ENCODE measurements around the gene DARS2. TPM values are rescaled to one million over a fixed set of nuclear protein-coding genes. Genes with fewer than 3 reads are reported as not detected.
A peak's percentile ranks its signal among the peaks of the same experiment; 100 is the strongest.

DARS2 gene, protein sequence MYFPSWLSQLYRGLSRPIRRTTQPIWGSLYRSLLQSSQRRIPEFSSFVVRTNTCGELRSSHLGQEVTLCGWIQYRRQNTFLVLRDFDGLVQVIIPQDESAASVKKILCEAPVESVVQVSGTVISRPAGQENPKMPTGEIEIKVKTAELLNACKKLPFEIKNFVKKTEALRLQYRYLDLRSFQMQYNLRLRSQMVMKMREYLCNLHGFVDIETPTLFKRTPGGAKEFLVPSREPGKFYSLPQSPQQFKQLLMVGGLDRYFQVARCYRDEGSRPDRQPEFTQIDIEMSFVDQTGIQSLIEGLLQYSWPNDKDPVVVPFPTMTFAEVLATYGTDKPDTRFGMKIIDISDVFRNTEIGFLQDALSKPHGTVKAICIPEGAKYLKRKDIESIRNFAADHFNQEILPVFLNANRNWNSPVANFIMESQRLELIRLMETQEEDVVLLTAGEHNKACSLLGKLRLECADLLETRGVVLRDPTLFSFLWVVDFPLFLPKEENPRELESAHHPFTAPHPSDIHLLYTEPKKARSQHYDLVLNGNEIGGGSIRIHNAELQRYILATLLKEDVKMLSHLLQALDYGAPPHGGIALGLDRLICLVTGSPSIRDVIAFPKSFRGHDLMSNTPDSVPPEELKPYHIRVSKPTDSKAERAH
- total RNA-seq: 12.9 and 15.4 TPM in 2 replicates

DNA sequence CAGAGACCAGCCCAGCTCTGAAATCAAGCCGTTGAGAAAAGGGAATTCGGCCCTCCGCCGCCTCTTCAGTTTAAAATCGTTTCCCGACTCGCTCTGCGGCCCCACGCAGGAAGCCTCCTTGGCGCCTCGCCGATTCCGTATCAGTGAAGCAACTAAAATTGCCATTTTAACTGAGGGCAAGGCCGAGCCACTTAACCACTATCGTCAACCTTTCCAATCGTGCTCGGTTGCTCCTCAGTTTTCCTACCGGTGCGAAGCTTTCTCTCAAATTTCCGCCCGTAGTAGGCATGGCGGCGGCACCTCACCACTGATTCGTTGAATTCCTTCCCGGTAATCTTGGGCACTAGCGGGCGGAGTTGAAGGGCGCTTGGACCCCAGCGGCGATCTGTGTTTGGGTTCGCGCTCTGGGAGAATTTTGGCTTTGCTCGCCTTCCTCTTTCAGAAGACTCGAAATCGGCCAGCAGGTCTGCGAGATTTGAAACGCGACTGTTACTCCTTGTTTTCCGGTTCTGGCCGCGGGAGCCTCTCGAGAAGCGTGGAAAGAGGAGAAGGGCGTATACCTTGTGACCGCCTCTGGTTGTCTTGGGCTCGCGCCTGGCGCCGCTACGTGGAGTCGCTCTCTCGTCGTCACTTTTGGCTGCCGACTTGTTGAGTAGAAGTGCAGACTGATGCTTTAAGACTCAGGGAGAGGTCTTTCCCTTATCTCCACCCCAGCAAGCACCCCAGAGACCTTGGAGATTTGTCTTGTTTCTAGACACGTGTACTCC is at the start of gene DARS2, which contains the start of gene CENPL:
Gene DARS2 (plus strand): TSS at position 359 of the 767 bp plus-strand sequence. CDS start 557 bp downstream, outside the sequence.
Gene CENPL (minus strand): TSS at position 569 of the 767 bp plus-strand sequence. CDS start 13,584 bp downstream, outside the sequence.
- H3K27me3 ChIP-seq (ENCODE audit: control insufficient read depth, insufficient read depth, low read length): no peaks in the 10 kb centered on the region
- peak within 1 kb of the TSS; percentile 67 for H3K4me3 ChIP-seq (ENCODE audit: low read depth, low read length)
- FAIRE-seq (peak; percentile 13), DNase-seq (ENCODE audit: low read depth) (peak; percentile 95)
- TF ChIP-seq, protein P1, sequence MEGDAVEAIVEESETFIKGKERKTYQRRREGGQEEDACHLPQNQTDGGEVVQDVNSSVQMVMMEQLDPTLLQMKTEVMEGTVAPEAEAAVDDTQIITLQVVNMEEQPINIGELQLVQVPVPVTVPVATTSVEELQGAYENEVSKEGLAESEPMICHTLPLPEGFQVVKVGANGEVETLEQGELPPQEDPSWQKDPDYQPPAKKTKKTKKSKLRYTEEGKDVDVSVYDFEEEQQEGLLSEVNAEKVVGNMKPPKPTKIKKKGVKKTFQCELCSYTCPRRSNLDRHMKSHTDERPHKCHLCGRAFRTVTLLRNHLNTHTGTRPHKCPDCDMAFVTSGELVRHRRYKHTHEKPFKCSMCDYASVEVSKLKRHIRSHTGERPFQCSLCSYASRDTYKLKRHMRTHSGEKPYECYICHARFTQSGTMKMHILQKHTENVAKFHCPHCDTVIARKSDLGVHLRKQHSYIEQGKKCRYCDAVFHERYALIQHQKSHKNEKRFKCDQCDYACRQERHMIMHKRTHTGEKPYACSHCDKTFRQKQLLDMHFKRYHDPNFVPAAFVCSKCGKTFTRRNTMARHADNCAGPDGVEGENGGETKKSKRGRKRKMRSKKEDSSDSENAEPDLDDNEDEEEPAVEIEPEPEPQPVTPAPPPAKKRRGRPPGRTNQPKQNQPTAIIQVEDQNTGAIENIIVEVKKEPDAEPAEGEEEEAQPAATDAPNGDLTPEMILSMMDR (IDR thresholded peaks at IDR 0.05; ENCODE audit: insufficient read depth, low read length, severe bottlenecking): no peak
- H3K36me3 ChIP-seq (ENCODE audit: control insufficient read depth, insufficient read depth, low read length): no peaks in the 10 kb centered on the region

- TF ChIP-seq, protein P1 (IDR thresholded peaks at IDR 0.05; ENCODE audit: insufficient read depth, low read length, severe bottlenecking): no peak
- Histone ChIP-seq H3K27me3 (ENCODE audit: control insufficient read depth, insufficient read depth, low read length) (no peaks in the 10 kb centered on the region), H3K4me3 (ENCODE audit: low read depth, low read length) (no peak overlapping the region), H3K36me3 (ENCODE audit: control insufficient read depth, insufficient read depth, low read length) (peaks cover 5% of the 10 kb centered on the region)
- DNase-seq (ENCODE audit: low read depth): no peak
- FAIRE-seq: no peak
Measured at GRCh38 chr1:173775578-173776226, 48.8 kb upstream of the DARS2 start.

- no peak overlapping the region for H3K4me3 ChIP-seq (ENCODE audit: low read depth, low read length)
- no peaks in the 10 kb centered on the region for H3K27me3 ChIP-seq (ENCODE audit: control insufficient read depth, insufficient read depth, low read length)
- FAIRE-seq (no peak), DNase-seq (ENCODE audit: low read depth) (no peak)
- TF ChIP-seq, protein P1 (IDR thresholded peaks at IDR 0.05; ENCODE audit: insufficient read depth, low read length, severe bottlenecking): no peak
- H3K36me3 ChIP-seq (ENCODE audit: control insufficient read depth, insufficient read depth, low read length): peaks cover 12% of the 10 kb centered on the region
Measured at GRCh38 chr1:173779936-173780335, 44.5 kb upstream of the DARS2 start.

GRCh38 chr1:173784997-173785396 is 39.5 kb upstream of the DARS2 start:
- TF ChIP-seq, protein P1 (IDR thresholded peaks at IDR 0.05; ENCODE audit: insufficient read depth, low read length, severe bottlenecking): no peak
- DNase-seq (ENCODE audit: low read depth) (no peak), FAIRE-seq (no peak)
- H3K36me3 ChIP-seq (ENCODE audit: control insufficient read depth, insufficient read depth, low read length): peaks cover 7% of the 10 kb centered on the region
- no peak overlapping the region for H3K4me3 ChIP-seq (ENCODE audit: low read depth, low read length)
- H3K27me3 ChIP-seq (ENCODE audit: control insufficient read depth, insufficient read depth, low read length): no peaks in the 10 kb centered on the region

GRCh38 chr1:173789841-173790240 is 34.6 kb upstream of the DARS2 start:
- FAIRE-seq (no peak), DNase-seq (ENCODE audit: low read depth) (no peak)
- TF ChIP-seq, protein P1 (IDR thresholded peaks at IDR 0.05; ENCODE audit: insufficient read depth, low read length, severe bottlenecking): no peak

More at GRCh38 chr1:173789841-173790240, 34.6 kb upstream of the DARS2 start:
- Histone ChIP-seq H3K4me3 (ENCODE audit: low read depth, low read length) (no peak overlapping the region), H3K27me3 (ENCODE audit: control insufficient read depth, insufficient read depth, low read length) (no peaks in the 10 kb centered on the region), H3K36me3 (ENCODE audit: control insufficient read depth, insufficient read depth, low read length) (no peaks in the 10 kb centered on the region)

All from bronchial epithelial cell (primary cell).